ENCODE data around the gene TBC1D20.

The TBC1D20 gene

DNA sequence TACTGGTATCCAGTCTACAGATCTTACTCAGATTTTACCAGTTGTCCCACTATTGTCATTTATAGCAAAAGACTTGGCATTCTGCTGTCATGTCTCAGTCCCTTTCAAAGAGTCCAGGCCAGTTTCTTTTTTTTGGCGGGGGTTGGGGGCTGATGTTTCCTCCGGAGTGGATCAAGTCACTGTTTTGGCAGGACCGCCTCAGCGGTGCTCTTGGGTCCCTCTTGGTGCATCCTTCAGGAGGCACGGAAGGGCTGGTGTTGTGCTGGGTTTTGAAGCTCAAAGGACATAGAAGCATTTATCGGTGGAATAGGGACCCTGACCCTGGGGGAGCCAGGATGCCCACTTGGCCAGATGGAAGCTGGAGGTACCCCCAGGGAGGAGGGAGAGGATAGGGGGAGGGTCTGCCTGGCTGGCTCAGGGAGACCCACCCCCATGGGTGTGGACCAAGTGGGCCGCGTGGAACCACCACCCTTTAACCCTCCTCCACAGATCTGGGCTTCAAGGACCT lies 43.4 kb downstream of the TBC1D20 start:
- DNase-seq = no peak

DNA sequence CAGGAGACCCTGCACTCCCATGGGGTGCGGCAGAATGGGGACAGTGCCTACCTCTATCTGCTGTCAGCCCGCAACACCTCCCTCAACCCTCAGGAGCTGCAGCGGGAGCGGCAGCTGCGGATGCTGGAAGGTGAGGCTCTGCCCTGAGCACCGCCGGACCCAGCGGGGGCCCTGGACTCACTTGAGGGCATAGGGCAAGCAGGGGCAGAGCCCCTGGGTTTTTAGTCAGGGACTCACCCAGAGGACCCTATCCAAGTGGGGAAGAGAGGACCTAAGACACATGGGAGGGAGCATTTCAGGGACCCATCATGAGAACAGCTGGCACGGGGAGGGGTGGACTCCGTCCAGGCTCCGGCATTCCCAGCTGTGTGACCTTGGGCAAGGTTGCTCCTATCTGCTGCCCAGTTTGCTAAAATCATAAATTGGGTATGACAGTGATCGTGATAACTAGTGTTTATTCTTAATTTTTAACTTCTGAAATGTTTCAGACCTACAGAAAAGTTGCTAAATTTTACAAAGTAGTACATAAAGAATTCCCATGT lies 44.5 kb downstream of the TBC1D20 start:
- no peak for DNase-seq

GRCh38 chr20:416950-417800 lies 45.2 kb downstream of the TBC1D20 start:
- no peak for DNase-seq

DNA sequence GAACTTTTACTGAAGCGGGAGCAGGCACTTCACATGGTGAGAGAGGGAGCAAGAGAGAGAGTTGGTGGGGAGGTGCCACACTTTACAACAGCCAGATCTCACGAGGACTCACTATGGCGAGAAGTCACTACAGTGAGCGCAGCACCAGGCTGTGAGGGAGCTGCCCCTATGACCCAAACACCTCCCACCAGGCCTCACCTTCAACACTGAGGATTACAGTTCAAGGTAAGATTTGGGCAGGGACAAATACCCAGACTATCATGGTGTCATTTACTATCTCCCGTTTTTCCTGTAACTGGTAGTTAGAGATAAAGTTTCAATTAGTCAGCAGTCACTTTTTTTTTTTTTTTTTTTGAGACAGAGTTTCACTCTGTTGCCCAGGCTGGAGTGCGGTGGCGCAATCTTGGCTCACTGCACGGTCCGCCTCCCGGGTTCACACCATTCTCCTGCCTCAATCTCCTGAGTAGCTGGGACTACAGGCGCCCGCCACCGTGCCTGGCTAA lies 46.5 kb downstream of the TBC1D20 start:
- DNase-seq = no peak

GRCh38 chr20:414161-414560 lies 48.2 kb downstream of the TBC1D20 start:
- DNase-seq = no peak

DNA sequence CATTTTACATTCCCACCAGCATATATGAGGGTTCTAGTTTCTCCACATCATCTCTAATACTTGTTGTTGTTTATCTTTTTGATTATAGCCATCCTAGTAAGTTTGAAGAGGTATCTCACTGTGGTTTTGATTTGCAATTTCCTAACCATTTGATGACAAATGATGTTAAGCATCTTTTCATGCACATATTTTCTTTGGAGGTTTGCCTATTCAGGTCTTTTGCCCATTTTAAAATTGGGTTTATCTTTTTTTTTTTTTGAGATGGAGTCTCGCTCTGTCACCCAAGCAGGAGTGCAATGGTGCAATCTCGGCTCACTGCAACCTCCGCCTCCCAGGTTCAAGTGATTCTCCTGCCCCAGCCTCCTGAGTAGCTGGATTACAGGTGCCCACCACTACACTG lies 50.3 kb downstream of the TBC1D20 start:
- DNase-seq = no peak

GRCh38 chr20:409697-410559 lies 52.4 kb downstream of the TBC1D20 start:
- no peak for DNase-seq

- no peak for DNase-seq
Measured at GRCh38 chr20:408843-409696, 53.3 kb downstream of the TBC1D20 start.

DNA sequence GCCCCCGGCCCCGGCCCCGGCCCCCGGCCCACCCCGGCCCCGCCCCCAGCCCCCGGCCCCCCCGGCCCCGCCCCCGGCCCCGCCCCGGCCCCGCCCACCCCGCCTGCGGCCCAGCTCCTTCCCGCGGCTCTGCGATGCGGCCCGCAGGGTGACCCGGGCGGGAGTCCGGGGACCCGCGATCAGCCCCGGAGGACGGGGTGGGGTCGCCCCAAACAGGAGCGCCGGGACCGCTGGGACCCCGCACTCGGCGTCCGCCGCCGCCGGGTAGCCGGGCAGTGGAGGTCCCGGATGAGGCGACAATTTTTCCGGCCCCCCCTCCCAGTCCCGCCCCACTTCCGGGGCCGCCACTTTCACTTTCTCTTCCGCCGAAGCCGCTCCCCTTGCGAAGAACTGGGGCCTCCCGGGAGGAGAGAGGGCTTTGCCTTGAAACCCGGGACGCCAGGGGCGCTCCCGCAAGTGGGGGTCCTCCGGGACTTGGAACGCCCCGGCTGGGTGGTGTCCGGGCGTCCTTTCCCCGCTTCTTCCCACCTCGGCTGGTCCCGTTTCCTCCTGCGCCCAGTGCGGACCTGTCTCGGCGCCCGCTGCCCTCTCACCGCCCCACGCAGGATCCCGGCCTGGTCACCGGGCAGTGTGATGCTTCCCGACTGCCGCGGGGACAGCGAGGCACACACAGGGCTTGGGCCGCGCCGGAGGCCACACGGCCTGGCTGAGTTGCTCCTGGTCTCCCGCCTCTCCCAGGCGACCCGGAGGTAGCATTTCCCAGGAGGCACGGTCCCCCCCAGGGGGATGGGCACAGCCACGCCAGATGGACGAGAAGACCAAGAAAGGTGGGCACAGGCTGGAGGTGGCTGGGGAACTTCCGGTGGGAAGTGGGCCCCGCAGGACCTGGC lies 54.1 kb downstream of the TBC1D20 start, which contains the start of gene RBCK1:
Gene RBCK1, plus strand, starts transcription at position 347 of the 890 bp plus-strand sequence. Its CDS starts 459 bp downstream, at position 806.
- DNase-seq = peak; percentile 89

- peak; percentile 72 for DNase-seq
Measured at GRCh38 chr20:407133-407952, 55.0 kb downstream of the TBC1D20 start.

DNA sequence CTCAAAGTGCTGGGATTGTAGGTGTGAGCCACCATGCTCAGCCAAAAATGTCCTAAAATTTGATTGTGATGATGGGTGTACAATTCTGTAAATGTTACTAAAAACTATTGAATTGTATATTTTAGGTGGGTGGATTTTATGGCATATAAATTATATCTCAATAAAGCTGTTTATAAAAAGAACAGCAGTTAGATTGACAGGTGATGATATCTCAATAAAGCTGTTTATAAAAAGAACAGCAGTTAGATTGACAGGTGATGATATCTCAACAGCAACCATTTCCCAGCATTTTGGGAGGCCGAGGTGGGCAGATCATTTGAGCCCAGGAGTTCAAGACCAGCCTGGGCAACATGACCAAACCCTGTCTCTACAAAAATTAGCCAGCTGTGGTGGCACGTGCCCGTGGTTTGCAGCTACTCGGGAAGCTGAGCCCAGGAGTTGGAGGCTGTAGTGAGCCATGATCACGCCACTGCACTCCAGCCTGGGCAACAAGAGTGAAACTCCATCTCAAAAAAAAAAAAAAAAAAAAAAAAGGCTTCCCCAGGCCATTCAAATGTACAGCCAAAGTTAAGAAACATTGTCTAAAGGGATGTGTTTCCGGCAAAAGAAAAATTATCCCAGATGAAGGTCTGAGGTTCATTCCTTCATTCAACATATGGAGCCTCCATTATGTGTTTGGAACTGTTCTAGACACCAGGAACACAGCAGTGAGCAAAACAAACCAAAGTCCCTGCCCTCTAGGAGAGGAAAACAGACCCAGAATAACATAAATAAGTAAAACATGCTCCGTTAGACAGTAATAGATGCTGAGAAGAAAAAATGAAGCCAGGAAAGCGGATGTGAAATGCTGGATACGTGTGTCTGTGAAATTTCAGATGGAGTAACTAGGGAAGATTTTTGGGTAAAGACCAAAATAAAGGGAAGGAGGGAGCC lies 55.9 kb downstream of the TBC1D20 start:
- DNase-seq = no peak

- DNase-seq = no peak
Measured at GRCh38 chr20:404088-404487, 58.2 kb downstream of the TBC1D20 start.

GRCh38 chr20:403582-403957 lies 58.8 kb downstream of the TBC1D20 start:
- DNase-seq = no peak

DNA sequence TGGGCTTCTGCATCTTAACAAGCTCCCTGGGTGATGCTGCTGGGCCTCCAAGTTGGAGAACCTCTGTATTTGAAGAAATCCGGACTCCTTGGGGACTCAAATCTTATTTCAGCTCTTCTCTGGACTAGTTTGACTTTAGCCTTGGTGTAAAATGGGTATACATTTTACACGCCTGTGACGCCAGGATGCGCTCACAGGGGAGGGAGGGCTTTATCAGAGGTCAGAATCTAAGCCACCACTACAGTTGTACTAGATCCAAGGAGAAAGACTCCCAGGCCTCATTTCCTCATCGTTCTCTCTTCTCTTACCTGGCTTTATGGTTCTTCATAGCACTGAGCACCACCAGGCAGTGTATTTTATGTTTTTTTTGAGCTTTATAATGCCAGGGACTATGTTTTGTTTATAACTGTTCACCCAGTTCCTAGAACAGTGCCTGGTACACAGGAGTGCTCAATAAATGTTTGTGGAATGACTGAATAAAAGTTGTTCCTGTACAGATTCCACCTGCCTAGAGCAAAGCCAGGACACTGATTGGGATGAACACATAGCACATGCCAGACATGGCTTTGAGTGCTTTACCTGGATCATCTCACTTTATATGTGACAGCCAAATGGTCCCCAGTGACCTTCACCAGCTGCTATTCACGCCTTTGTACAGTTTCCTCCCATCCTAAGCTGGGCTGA lies 59.3 kb downstream of the TBC1D20 start:
- no peak for DNase-seq

- no peak for DNase-seq
Measured at GRCh38 chr20:402496-402885, 59.8 kb downstream of the TBC1D20 start.

DNA sequence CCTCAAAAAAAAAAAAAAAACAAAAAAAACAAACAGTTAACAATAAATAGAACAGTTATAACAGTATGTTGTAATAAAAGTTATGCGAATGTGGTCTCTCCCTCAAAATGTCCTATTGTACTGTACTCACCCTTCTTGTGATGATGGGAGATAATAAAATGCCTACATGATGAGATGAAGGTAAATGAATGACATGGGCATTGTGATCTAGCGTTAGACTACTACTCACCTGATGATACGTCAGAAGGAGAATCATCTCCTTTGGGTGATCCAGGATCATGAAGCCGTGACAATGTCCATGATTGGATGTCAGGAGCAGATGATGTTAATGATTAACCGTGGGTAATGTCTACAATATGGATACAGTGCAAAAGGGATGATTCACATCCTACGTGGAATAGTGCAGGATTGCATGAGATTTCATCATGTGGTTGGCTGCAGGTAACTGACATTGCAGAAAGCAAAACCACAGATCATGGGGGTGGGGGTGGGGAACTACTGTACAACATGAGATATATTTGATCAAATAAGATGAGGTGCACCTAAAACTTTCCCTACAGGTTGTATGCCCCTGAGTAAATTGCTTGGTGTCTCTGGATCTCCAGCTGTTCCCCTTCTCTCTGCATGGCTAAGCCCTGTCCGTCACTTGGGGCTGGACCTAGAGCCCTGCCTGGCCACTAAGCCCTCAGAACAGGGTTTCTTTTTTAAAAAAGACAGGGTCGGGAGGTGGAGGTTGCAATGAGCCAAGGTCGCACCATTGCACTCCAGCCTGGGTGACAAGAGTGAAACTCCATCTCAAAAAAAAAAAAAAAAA lies 60.4 kb downstream of the TBC1D20 start:
- DNase-seq = no peak

GRCh38 chr20:400454-401275 lies 61.7 kb downstream of the TBC1D20 start:
- DNase-seq = no peak
